Right lobe of liver (tissue), 6 donors: Measurements from ENCODE around the gene PSMD12. TPM values are rescaled to one million over a fixed set of nuclear protein-coding genes. Genes with fewer than 3 reads are reported as not detected.
A peak's percentile ranks its signal among the peaks of the same experiment; 100 is the strongest.

Source experiments
- ATAC-seq, 4 donors: fragments of 200-7000 bp; cut with Tn5 transposase; one replicate each; pipeline ENCODE4 v1.9.1; 2020; ENCODE audit warnings: mild to moderate bottlenecking in 4 of 4, moderate library complexity in 4 of 4
- DNase-seq, 3 donors: peaks; one replicate each; pipeline ENCODE4 v3.0.0-alpha.2; 2020
- H3K27ac ChIP-seq, 3 donors: fragments of 200-600 bp; one replicate each; pipeline ENCODE4 v1.8.0; 2022
- H3K27me3 ChIP-seq, 2 donors: fragments of 200-600 bp; one replicate each; pipeline ENCODE4 v1.8.0; 2022
- H3K36me3 ChIP-seq, 4 donors: fragments of 200-600 bp; sonication (generic) in 1 of 4; one replicate each; pipeline versions ENCODE4 v1.5.1 to v1.8.0; 2017 to 2022; ENCODE audit warnings: control low read depth in 1 of 4
- H3K4me1 ChIP-seq, 4 donors: fragments of 200-600 bp; sonication (generic) in 1 of 4; one replicate each; pipeline versions ENCODE4 v1.5.1 to v1.8.0; 2017 to 2022; ENCODE audit warnings: control low read depth in 1 of 4
- H3K4me3 ChIP-seq, 3 donors: fragments of 200-600 bp; one replicate each; pipeline ENCODE4 v1.8.0; 2022
- H3K9me3 ChIP-seq, 4 donors: fragments of 200-600 bp; sonication (generic) in 1 of 4; one replicate each; pipeline versions ENCODE4 v1.5.1 to v1.8.0; 2017 to 2022; ENCODE audit warnings: control low read depth in 1 of 4
- CTCF ChIP-seq, 4 donors: fragments of 200-600 bp in 3 of 4; fragments of 450-650 bp in 1 of 4; IDR thresholded peaks; one replicate each; pipeline versions ENCODE4 v1.5.1 to v1.8.0; 2016 to 2022; ENCODE audit warnings: antibody characterized with exemption in 4 of 4, mild to moderate bottlenecking in 2 of 4
- POLR2A ChIP-seq: fragments of 450-650 bp; IDR thresholded peaks from one replicate; pipeline ENCODE4 v1.6.1; 2017; ENCODE audit warnings: antibody characterized with exemption, mild to moderate bottlenecking
- WGBS: methylation state at CpG from one replicate; pipeline ENCODE4 v1.1.6; 2018; ENCODE audit warnings: low coverage, low lambda C conversion rate; ENCODE audit not compliant: insufficient coverage; ENCODE audit errors: missing lambda C conversion rate; 5-methylcytosine and 5-hydroxymethylcytosine counted together
- intact Hi-C, 2 donors: fragments of 100-400 bp; cut with DNase I; formaldehyde crosslinking; loops; one replicate each; pipeline versions ENCODE4 v1.11.2 to v1.14.1; 2022
- total RNA-seq, 6 experiments: library from RNA; depleted of rRNA in 2 of 6; stranded (reverse); fragments of >200 nt in 2 of 6; fragmentation: NEBNext Ultra II Directional in 3 of 6; extraction: Animal tissue kit (Norgen Biotek cat#: 25700) in 3 of 6; gene quantifications; one replicate each; pipeline versions ENCODE4 v1.1.0 to v1.2.4, GENCODE V29; 2016 to 2023
- donor health status: DM: no; HTN: yes; CAD: no.
- donor health status: DM: no; HTN: no; CAD: no.
- donor health status: DM: no; HTN: no; CAD: no.
- donor health status: DM: no; HTN: yes; CAD: no.
- donor health status: DM: no; HTN: yes; CAD: no.

Gene PSMD12
- total RNA-seq, 6 experiments from 2014 or later: 27.3 to 40.1 (median 31.1) TPM

DNA sequence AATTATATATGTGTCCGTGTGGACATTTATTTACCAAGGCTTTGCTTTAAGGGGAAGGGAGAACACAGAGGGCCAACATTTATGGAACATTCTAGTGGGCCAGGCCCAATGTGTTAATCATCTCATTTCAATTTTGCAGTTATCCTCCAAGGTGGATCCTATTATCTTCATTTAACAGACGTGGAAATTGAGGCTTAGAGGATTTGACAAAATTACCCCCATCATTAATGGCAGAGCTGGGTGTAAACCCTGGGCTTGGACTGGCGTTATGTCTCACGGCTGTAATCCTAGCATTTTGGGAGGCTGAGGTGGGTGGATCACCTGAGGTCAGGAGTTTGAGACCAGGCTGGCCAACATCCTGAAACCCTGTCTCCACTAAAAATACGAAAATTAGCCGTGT is 37.1 kb upstream of the PSMD12 start:
- H3K4me3 ChIP-seq: no peak overlapping the region
- H3K9me3 ChIP-seq: no peaks in the 10 kb centered on the region
- no peaks in the 10 kb centered on the region for H3K36me3 ChIP-seq
- WGBS: 100% methylated on average over 2 of the region's 6 CpGs
- no peak for DNase-seq
- no peak for TF ChIP-seq CTCF (IDR thresholded peaks at IDR 0.05)
- TF ChIP-seq POLR2A: no peak
- intact Hi-C loops: no loop called here
- no peaks in the 10 kb centered on the region for H3K27me3 ChIP-seq
- H3K4me1 ChIP-seq: peaks cover 0 to 28% (median 16%) of the 10 kb centered on the region in 4 donors
- ATAC-seq: no peak
- H3K27ac ChIP-seq: peak overlapping the region in 1 of 3 donors; percentile 72

DNA sequence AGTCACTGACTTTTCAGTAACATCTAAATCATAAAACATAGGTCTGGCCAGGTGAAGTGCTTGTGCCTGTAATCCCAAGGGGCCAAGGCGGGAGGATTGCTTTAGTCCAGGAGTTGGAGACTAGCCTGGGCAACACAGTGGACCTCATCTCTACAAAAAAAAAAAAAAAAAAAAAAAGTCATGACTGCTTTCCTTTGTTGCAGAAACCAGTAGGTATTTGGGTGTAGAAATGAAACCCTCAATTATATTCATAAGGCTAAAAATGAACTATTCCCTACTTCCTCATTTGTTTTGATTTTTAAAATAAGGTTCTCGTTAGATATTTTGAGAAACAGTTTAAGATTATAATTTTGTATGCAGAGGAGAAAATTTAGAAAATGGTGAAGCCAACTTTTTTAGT is 36.7 kb upstream of the PSMD12 start:
- Histone ChIP-seq H3K4me1 (peaks cover 0 to 28% (median 16%) of the 10 kb centered on the region in 4 donors), H3K27ac (peak overlapping the region; percentile 65 to 84 (median 72)), H3K36me3 (no peaks in the 10 kb centered on the region), H3K27me3 (no peaks in the 10 kb centered on the region), H3K9me3 (no peaks in the 10 kb centered on the region), H3K4me3 (no peak overlapping the region)
- intact Hi-C loops: no loop called here
- ATAC-seq (no peak), DNase-seq (no peak)
- TF ChIP-seq CTCF (IDR thresholded peaks at IDR 0.05) (no peak), POLR2A (no peak)
- WGBS: 70% methylated on average over 2 of the region's 2 CpGs

GRCh38 chr17:67401598-67402504 is 35.5 kb upstream of the PSMD12 start:
- Histone ChIP-seq H3K4me3 (peak overlapping the region in 2 of 3 donors; percentile 22 to 29), H3K9me3 (no peaks in the 10 kb centered on the region), H3K4me1 (peaks cover 0 to 28% (median 16%) of the 10 kb centered on the region in 4 donors), H3K36me3 (no peaks in the 10 kb centered on the region), H3K27ac (peak overlapping the region; percentile 65 to 84 (median 72)), H3K27me3 (no peaks in the 10 kb centered on the region)
- ATAC-seq (peak; percentile 88 to 95 (median 90)), DNase-seq (peak in 2 of 3 donors; percentile 32 to 56)
- intact Hi-C loops: no loop called here
- 31% methylated on average over 16 of the region's 16 CpGs for WGBS
- no peak for TF ChIP-seq CTCF (IDR thresholded peaks at IDR 0.05)
- TF ChIP-seq POLR2A: no peak

DNA sequence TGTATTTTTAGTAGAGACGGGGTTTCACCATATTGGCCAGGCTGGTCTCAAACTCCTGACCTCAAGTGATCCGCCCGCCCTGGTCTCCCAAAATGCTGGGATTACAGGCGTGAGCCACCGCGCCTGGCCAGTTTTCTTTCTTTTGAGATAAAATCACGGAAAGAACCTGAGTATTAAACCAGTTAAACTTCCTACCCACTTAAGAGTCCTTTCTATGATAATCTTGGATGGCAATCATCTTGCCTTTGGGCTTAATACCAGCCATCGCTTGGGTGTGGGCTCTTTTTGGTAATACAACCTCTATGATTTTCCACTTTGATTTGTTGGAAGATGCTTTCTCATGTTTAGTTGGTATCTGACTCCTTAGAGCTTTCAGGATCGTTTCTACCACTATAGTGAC is 34.7 kb upstream of the PSMD12 start:
- WGBS: 67% methylated on average over 3 of the region's 9 CpGs
- no peak for TF ChIP-seq CTCF (IDR thresholded peaks at IDR 0.05)
- no peak for TF ChIP-seq POLR2A
- no peaks in the 10 kb centered on the region for H3K27me3 ChIP-seq
- ATAC-seq: no peak
- peak overlapping the region in 1 of 3 donors; percentile 29 for H3K4me3 ChIP-seq
- H3K36me3 ChIP-seq: no peaks in the 10 kb centered on the region
- peaks cover 0 to 28% (median 16%) of the 10 kb centered on the region in 4 donors for H3K4me1 ChIP-seq
- H3K9me3 ChIP-seq: no peaks in the 10 kb centered on the region
- peak overlapping the region; percentile 65 to 84 (median 72) for H3K27ac ChIP-seq
- no peak for DNase-seq
- intact Hi-C loops: no loop called here
